HFFc6 (cell line): ENCODE results near the gene RRH. TPM values are rescaled to one million over a fixed set of nuclear protein-coding genes. Genes with fewer than 3 reads are reported as not detected.
"Not testable (repeated sequence)": the region's sequence is repeated elsewhere in the genome, so short reads cannot be mapped to it uniquely, and the experiment has no call there.

Experiments used
- DNase-seq: peaks from one replicate; pipeline ENCODE4 v3.0.0-alpha.2; 2018
- H3K27ac Mint-ChIP-seq: 2 replicates; pipeline ENCODE4 v1.8.0; 2020; ENCODE audit warnings: mild to moderate bottlenecking, mixed read lengths
- H3K27me3 Mint-ChIP-seq: 2 replicates; pipeline ENCODE4 v1.8.0; 2021; ENCODE audit warnings: mild to moderate bottlenecking, moderate library complexity, mixed read lengths; ENCODE audit not compliant: insufficient read depth
- H3K36me3 Mint-ChIP-seq: 2 replicates; pipeline ENCODE4 v1.8.0; 2021; ENCODE audit warnings: low read depth, mixed read lengths
- H3K4me1 Mint-ChIP-seq: 2 replicates; pipeline ENCODE4 v1.8.0; 2020; ENCODE audit warnings: low read depth, mixed read lengths
- H3K4me3 Mint-ChIP-seq: 2 replicates; pipeline ENCODE4 v1.8.0; 2020; ENCODE audit warnings: mild to moderate bottlenecking, moderate library complexity, mixed read lengths
- H3K9me3 Mint-ChIP-seq: 2 replicates; pipeline ENCODE4 v1.8.0; 2020; ENCODE audit warnings: mild to moderate bottlenecking, mixed read lengths
- total RNA-seq, 6 experiments: library from RNA; stranded (reverse); fragmentation: NEBNext Ultra II Directional; extraction: Animal tissue kit (Norgen Biotek cat#: 25700); gene quantifications; 2 replicates in 1 of 6; 3 replicates in 5 of 6; pipeline ENCODE4 v1.2.3, GENCODE V29; 2021
- TF ChIP-seq, protein P1 (sequence below): fragments of 200-600 bp; sonication (generic); IDR thresholded peaks from 2 replicates; pipeline ENCODE4 v1.5.0; 2021; ENCODE audit warnings: antibody characterized with exemption, mild to moderate bottlenecking

RRH gene
- total RNA-seq, 6 experiments from 2014 or later = not detected

GRCh38 chr4:109872950-109873656 lies 45.3 kb downstream of the RRH start:
- TF ChIP-seq, protein P1, sequence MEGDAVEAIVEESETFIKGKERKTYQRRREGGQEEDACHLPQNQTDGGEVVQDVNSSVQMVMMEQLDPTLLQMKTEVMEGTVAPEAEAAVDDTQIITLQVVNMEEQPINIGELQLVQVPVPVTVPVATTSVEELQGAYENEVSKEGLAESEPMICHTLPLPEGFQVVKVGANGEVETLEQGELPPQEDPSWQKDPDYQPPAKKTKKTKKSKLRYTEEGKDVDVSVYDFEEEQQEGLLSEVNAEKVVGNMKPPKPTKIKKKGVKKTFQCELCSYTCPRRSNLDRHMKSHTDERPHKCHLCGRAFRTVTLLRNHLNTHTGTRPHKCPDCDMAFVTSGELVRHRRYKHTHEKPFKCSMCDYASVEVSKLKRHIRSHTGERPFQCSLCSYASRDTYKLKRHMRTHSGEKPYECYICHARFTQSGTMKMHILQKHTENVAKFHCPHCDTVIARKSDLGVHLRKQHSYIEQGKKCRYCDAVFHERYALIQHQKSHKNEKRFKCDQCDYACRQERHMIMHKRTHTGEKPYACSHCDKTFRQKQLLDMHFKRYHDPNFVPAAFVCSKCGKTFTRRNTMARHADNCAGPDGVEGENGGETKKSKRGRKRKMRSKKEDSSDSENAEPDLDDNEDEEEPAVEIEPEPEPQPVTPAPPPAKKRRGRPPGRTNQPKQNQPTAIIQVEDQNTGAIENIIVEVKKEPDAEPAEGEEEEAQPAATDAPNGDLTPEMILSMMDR = no peak
- Mint-ChIP-seq H3K9me3 (no peaks in the 10 kb centered on the region), H3K4me1 (peaks cover 15% of the 10 kb centered on the region; the same call in 1 of the 2 replicates), H3K27ac (no peak overlapping the region), H3K36me3 (no peaks in the 10 kb centered on the region), H3K27me3 (peaks cover 5% of the 10 kb centered on the region), H3K4me3 (no peak overlapping the region)
- no peak for DNase-seq

GRCh38 chr4:109873791-109874514 lies 46.2 kb downstream of the RRH start:
- no peak overlapping the region; the same call in 1 of the 2 replicates for H3K27ac Mint-ChIP-seq
- peaks cover 15% of the 10 kb centered on the region; the same call in 1 of the 2 replicates for H3K4me1 Mint-ChIP-seq
- no peak overlapping the region for H3K4me3 Mint-ChIP-seq
- H3K27me3 Mint-ChIP-seq = peaks cover 5% of the 10 kb centered on the region
- no peaks in the 10 kb centered on the region for H3K9me3 Mint-ChIP-seq
- peak; percentile 4 for DNase-seq
- no peaks in the 10 kb centered on the region for H3K36me3 Mint-ChIP-seq
- TF ChIP-seq, protein P1 = no peak

- Mint-ChIP-seq H3K27me3 (peaks cover 5% of the 10 kb centered on the region), H3K4me1 (peaks cover 15% of the 10 kb centered on the region; the same call in 1 of the 2 replicates), H3K27ac (no peak overlapping the region), H3K36me3 (no peaks in the 10 kb centered on the region), H3K4me3 (no peak overlapping the region), H3K9me3 (no peaks in the 10 kb centered on the region)
- TF ChIP-seq, protein P1 = no peak
- no peak for DNase-seq
Measured at GRCh38 chr4:109875106-109875505, 47.3 kb downstream of the RRH start.

GRCh38 chr4:109875553-109875952 lies 47.8 kb downstream of the RRH start:
- not testable (repeated sequence) for H3K27ac Mint-ChIP-seq, H3K9me3 Mint-ChIP-seq, H3K36me3 Mint-ChIP-seq, H3K4me3 Mint-ChIP-seq, DNase-seq, H3K27me3 Mint-ChIP-seq
- H3K4me1 Mint-ChIP-seq = peaks cover 15% of the 10 kb centered on the region; the same call in 1 of the 2 replicates

- no peak for DNase-seq
- H3K27me3 Mint-ChIP-seq = peaks cover 7% of the 10 kb centered on the region
- no peak overlapping the region for H3K27ac Mint-ChIP-seq
- TF ChIP-seq, protein P1 = no peak
- H3K36me3 Mint-ChIP-seq = no peaks in the 10 kb centered on the region
- peaks cover 15% of the 10 kb centered on the region; the same call in 1 of the 2 replicates for H3K4me1 Mint-ChIP-seq
- no peak overlapping the region for H3K4me3 Mint-ChIP-seq
- H3K9me3 Mint-ChIP-seq = no peaks in the 10 kb centered on the region
Measured at GRCh38 chr4:109876634-109877265, 49.0 kb downstream of the RRH start.
